GM23338 (cell line): ENCODE data around the gene ALPL.

ENCODE experiments used
- CREB1 ChIP-seq: fragments of 250-450 bp; sonication (Bioruptor Pico); IDR thresholded peaks from 2 replicates; pipeline ENCODE4 v1.5.0; 2020; ENCODE audit warnings: low read depth, mild to moderate bottlenecking, moderate library complexity
- EZH2 ChIP-seq: fragments of 200-600 bp; sonication (generic); IDR thresholded peaks from one replicate; pipeline ENCODE4 v1.8.0; 2017; ENCODE audit warnings: antibody characterized with exemption, mild to moderate bottlenecking, low read depth; ENCODE audit not compliant: unreplicated experiment
- POLR2AphosphoS5 ChIP-seq: IDR thresholded peaks from 2 replicates; pipeline ENCODE4 v1.6.1; 2016; ENCODE audit warnings: antibody characterized with exemption, low read depth
- TF ChIP-seq, protein P1 (sequence below), 2 experiments: fragments of 200-600 bp in 1 of 2; sonication (generic) in 1 of 2; conservative IDR thresholded peaks; 2 replicates each; pipeline versions ENCODE4 v1.5.1 to v1.6.1; 2016 to 2017; ENCODE audit warnings: antibody characterized with exemption in 2 of 2, low read depth in 2 of 2, mild to moderate bottlenecking in 2 of 2, moderate library complexity in 1 of 2
- TF ChIP-seq, protein P2 (sequence below): IDR thresholded peaks from 2 replicates; pipeline ENCODE4 v1.6.1; 2016; ENCODE audit warnings: antibody characterized with exemption

DNA sequence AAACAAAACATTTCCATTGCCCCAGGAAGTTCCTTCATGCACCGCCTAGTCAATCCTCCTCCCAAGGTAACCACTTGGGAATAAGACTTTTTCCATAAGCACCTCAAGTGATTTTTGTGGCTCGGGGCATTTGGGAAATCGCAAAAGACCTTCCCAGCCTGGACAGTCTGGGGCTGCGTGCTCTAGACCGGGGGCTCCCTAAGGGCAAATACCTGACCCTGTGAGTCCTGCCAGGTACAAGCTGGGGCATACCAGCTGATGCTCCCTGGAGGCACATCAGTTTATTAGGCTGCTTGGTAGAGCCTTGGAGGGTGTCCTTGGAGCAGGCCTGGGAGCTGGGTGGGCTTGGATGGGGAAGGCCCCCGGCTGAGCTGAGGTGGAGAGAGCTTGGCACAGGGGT, 34.4 kb downstream of the ALPL start:
- TF ChIP-seq CREB1 (CRISPR knock-in tag) (no peak), EZH2 (no peak), POLR2AphosphoS5 (no peak)
- TF ChIP-seq, protein P1, sequence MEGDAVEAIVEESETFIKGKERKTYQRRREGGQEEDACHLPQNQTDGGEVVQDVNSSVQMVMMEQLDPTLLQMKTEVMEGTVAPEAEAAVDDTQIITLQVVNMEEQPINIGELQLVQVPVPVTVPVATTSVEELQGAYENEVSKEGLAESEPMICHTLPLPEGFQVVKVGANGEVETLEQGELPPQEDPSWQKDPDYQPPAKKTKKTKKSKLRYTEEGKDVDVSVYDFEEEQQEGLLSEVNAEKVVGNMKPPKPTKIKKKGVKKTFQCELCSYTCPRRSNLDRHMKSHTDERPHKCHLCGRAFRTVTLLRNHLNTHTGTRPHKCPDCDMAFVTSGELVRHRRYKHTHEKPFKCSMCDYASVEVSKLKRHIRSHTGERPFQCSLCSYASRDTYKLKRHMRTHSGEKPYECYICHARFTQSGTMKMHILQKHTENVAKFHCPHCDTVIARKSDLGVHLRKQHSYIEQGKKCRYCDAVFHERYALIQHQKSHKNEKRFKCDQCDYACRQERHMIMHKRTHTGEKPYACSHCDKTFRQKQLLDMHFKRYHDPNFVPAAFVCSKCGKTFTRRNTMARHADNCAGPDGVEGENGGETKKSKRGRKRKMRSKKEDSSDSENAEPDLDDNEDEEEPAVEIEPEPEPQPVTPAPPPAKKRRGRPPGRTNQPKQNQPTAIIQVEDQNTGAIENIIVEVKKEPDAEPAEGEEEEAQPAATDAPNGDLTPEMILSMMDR (conservative IDR thresholded peaks at IDR 0.05; ENCODE audit: low read depth in 2 of 2) = no peak
- TF ChIP-seq, protein P2, sequence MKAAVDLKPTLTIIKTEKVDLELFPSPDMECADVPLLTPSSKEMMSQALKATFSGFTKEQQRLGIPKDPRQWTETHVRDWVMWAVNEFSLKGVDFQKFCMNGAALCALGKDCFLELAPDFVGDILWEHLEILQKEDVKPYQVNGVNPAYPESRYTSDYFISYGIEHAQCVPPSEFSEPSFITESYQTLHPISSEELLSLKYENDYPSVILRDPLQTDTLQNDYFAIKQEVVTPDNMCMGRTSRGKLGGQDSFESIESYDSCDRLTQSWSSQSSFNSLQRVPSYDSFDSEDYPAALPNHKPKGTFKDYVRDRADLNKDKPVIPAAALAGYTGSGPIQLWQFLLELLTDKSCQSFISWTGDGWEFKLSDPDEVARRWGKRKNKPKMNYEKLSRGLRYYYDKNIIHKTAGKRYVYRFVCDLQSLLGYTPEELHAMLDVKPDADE = no peak
